ENCODE data around the gene ARRB1. TPM values are rescaled to one million over a fixed set of nuclear protein-coding genes. Genes with fewer than 3 reads are reported as not detected.

The ARRB1 gene
- total RNA-seq, 1 experiment from 2014 or later: 90.1 TPM

DNA sequence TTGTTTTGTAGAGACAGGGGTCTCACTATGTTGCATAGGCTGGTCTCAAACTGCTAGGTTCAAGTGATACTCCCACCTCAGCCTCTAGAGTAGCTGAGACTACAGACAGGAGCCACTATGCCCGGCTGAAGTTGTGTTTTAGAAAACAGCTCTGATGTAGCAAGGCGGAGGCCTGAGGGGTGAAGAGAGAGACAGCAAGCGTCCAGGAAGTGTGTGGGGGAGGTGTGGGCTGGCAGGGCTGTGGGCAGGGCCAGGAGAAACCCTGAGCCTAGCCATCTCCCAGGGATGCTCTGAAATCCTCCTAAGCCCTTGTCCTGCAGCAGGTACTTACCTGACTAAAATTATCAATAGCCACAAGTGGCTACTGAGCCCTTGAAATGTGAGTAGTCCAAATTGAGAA, 31.8 kb upstream of the ARRB1 start:
- Mint-ChIP-seq H3K27ac (peak overlapping the region; percentile 40; the same call in 1 of the 2 replicates), H3K9me3 (no peaks in the 10 kb centered on the region), H3K4me3 (no peak overlapping the region), H3K4me1 (peaks cover 32% of the 10 kb centered on the region), H3K36me3 (no peaks in the 10 kb centered on the region), H3K27me3 (ENCODE audit: low read depth) (peaks cover 2% of the 10 kb centered on the region; the same call in 1 of the 2 replicates)
- POLR2A ChIA-PET: interaction anchor here (0.9 to 1.7 kb wide), 2 partner anchors 42 to 103 kb away, joined by 3 to 4 read pairs; no protein-coding TSS in a partner anchor
- no peak for TF ChIP-seq NFE2L1 (CRISPR knock-in tag; IDR thresholded peaks at IDR 0.05)
- TF ChIP-seq, protein P1, sequence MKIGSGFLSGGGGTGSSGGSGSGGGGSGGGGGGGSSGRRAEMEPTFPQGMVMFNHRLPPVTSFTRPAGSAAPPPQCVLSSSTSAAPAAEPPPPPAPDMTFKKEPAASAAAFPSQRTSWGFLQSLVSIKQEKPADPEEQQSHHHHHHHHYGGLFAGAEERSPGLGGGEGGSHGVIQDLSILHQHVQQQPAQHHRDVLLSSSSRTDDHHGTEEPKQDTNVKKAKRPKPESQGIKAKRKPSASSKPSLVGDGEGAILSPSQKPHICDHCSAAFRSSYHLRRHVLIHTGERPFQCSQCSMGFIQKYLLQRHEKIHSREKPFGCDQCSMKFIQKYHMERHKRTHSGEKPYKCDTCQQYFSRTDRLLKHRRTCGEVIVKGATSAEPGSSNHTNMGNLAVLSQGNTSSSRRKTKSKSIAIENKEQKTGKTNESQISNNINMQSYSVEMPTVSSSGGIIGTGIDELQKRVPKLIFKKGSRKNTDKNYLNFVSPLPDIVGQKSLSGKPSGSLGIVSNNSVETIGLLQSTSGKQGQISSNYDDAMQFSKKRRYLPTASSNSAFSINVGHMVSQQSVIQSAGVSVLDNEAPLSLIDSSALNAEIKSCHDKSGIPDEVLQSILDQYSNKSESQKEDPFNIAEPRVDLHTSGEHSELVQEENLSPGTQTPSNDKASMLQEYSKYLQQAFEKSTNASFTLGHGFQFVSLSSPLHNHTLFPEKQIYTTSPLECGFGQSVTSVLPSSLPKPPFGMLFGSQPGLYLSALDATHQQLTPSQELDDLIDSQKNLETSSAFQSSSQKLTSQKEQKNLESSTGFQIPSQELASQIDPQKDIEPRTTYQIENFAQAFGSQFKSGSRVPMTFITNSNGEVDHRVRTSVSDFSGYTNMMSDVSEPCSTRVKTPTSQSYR (CRISPR knock-in tag; IDR thresholded peaks at IDR 0.05): peak; percentile 37; the same call in 1 of the 2 replicates
- DNase-seq (ENCODE audit: low spot score): peak; percentile 41
- peak; percentile 91 for ATAC-seq
- CTCF ChIA-PET: interaction anchor here (0.6 to 7.5 kb wide), 9 partner anchors 25 to 102 kb away, joined by 3 to 89 read pairs (median 3); no protein-coding TSS in a partner anchor

DNA sequence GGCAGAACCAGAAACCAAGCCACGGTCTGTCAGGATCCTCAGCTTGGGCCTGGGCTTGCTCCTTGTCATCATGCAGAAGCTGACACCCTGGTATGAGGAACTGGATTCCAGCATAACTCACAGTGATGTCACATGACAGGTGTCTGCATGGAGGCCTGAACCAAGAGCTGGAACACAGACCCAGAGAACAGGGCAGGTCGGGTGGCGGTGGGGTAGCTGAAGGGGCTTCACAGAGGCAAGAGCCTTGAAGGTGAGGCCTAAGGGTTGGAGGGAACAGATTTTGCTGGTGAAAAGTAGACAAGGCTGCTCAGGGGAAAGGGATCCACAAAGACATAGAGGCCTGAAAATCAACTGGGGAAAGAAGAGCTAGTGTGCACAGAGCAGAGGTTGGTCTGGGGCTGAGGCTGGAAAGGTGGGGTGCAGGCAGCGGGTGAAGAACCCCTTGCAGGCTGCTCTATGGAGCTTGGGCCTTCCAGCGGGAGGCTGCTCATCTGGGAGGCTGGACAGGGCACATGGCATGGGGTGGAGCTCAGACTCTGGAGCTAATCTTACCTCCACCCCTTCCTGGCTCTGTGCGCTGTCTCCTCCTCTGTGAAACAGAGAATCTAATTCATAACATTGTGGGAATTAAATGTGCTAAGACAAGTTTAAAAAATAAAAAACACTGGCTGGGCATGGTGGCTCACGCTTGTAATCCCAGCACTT, 29.4 kb upstream of the ARRB1 start:
- DNase-seq (ENCODE audit: low spot score) (no peak), ATAC-seq (no peak)
- peaks cover 2% of the 10 kb centered on the region; the same call in 1 of the 2 replicates for H3K27me3 Mint-ChIP-seq (ENCODE audit: low read depth)
- POLR2A ChIA-PET: no interaction called here
- CTCF ChIA-PET: interaction anchor here (0.6 to 1.8 kb wide), 5 partner anchors 20 to 101 kb away, joined by 3 to 11 read pairs (median 3); no protein-coding TSS in a partner anchor
- no peaks in the 10 kb centered on the region for H3K36me3 Mint-ChIP-seq
- H3K4me1 Mint-ChIP-seq: peaks cover 30% of the 10 kb centered on the region
- H3K27ac Mint-ChIP-seq: 0 out of 2 replicates have a peak overlapping the region, but pooled peaks have one; percentile 47
- H3K4me3 Mint-ChIP-seq: no peak overlapping the region
- TF ChIP-seq, protein P2, sequence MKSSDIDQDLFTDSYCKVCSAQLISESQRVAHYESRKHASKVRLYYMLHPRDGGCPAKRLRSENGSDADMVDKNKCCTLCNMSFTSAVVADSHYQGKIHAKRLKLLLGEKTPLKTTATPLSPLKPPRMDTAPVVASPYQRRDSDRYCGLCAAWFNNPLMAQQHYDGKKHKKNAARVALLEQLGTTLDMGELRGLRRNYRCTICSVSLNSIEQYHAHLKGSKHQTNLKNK (CRISPR knock-in tag; IDR thresholded peaks at IDR 0.05): no peak
- TF ChIP-seq CREB1 (CRISPR knock-in tag; IDR thresholded peaks at IDR 0.05) (no peak), SP1 (CRISPR knock-in tag; conservative IDR thresholded peaks at IDR 0.05) (no peak), PRRX2 (CRISPR knock-in tag; IDR thresholded peaks at IDR 0.05) (no peak), ESRRA (CRISPR knock-in tag; IDR thresholded peaks at IDR 0.05; ENCODE audit: borderline replicate concordance) (no peak), TCF7 (CRISPR knock-in tag; IDR thresholded peaks at IDR 0.05; ENCODE audit: low read depth) (no peak)
- TF ChIP-seq, protein P3, sequence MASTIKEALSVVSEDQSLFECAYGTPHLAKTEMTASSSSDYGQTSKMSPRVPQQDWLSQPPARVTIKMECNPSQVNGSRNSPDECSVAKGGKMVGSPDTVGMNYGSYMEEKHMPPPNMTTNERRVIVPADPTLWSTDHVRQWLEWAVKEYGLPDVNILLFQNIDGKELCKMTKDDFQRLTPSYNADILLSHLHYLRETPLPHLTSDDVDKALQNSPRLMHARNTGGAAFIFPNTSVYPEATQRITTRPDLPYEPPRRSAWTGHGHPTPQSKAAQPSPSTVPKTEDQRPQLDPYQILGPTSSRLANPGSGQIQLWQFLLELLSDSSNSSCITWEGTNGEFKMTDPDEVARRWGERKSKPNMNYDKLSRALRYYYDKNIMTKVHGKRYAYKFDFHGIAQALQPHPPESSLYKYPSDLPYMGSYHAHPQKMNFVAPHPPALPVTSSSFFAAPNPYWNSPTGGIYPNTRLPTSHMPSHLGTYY (CRISPR knock-in tag; IDR thresholded peaks at IDR 0.05): no peak
- TF ChIP-seq, protein P4, sequence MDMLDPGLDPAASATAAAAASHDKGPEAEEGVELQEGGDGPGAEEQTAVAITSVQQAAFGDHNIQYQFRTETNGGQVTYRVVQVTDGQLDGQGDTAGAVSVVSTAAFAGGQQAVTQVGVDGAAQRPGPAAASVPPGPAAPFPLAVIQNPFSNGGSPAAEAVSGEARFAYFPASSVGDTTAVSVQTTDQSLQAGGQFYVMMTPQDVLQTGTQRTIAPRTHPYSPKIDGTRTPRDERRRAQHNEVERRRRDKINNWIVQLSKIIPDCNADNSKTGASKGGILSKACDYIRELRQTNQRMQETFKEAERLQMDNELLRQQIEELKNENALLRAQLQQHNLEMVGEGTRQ (CRISPR knock-in tag; IDR thresholded peaks at IDR 0.05): no peak
- TF ChIP-seq, protein P5, sequence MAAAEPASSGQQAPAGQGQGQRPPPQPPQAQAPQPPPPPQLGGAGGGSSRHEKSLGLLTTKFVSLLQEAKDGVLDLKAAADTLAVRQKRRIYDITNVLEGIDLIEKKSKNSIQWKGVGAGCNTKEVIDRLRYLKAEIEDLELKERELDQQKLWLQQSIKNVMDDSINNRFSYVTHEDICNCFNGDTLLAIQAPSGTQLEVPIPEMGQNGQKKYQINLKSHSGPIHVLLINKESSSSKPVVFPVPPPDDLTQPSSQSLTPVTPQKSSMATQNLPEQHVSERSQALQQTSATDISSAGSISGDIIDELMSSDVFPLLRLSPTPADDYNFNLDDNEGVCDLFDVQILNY (CRISPR knock-in tag; IDR thresholded peaks at IDR 0.05): no peak
- TF ChIP-seq, protein P6, sequence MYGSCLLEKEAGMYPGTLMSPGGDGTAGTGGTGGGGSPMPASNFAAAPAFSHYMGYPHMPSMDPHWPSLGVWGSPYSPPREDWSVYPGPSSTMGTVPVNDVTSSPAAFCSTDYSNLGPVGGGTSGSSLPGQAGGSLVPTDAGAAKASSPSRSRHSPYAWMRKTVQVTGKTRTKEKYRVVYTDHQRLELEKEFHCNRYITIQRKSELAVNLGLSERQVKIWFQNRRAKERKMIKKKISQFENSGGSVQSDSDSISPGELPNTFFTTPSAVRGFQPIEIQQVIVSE (CRISPR knock-in tag; IDR thresholded peaks at IDR 0.05; ENCODE audit: borderline replicate concordance): no peak
- TF ChIP-seq, protein P7, sequence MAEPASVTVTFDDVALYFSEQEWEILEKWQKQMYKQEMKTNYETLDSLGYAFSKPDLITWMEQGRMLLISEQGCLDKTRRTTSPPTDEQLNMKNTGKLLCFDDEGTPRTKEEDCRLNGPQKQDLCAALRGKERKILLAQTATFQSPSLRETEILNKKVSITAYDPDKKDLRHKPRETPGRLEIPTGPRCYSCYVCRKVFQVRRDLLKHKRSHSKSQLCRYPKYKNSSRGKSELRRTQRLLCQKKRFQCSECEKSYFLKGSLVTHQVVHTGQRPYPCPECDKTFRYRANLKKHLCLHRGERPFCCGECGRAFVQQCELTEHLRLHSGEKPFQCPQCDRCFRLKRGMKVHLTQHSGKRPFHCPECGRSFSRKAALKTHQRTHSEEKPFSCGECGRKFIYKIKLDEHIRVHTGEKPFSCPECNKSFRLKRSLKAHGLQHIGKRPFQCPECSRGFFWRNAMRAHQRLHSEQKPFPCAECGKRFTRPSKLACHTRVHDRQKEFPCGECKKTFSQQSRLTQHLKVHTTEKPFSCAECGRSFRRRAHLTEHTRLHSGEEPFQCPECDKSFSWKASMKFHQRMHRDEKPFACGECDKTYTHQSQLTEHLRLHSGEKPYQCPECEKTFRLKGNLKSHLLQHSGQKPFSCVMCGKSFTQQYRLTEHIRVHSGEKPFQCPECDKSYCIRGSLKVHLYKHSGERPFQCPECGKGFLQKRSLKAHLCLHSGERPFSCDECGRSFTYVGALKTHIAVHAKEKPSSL (CRISPR knock-in tag; conservative IDR thresholded peaks at IDR 0.05): no peak
- no peaks in the 10 kb centered on the region for H3K9me3 Mint-ChIP-seq
